Transverse colon (tissue), 4 donors: ENCODE results near the gene MORN4. TPM values are rescaled to one million over a fixed set of nuclear protein-coding genes. Genes with fewer than 3 reads are reported as not detected.
A peak's percentile ranks its signal among the peaks of the same experiment; 100 is the strongest.
"Not testable (repeated sequence)": the region's sequence is repeated elsewhere in the genome, so short reads cannot be mapped to it uniquely, and the experiment has no call there.

Experiments
- DNase-seq: peaks from one replicate; pipeline ENCODE4 v3.0.0-alpha.2; 2019
- H3K27ac ChIP-seq, 4 donors: fragments of 200-600 bp; sonication (generic); 2 replicates each; pipeline ENCODE4 v1.5.1; 2016 to 2018; ENCODE audit warnings: inconsistent platforms in 4 of 4
- H3K27me3 ChIP-seq: fragments of 200-600 bp; sonication (generic); 2 replicates; pipeline ENCODE4 v1.5.1; 2017; ENCODE audit warnings: inconsistent platforms
- H3K36me3 ChIP-seq, 4 donors: fragments of 200-600 bp; sonication (generic); 2 replicates each; pipeline ENCODE4 v1.5.1; 2017 to 2019; ENCODE audit warnings: inconsistent platforms in 4 of 4
- H3K4me1 ChIP-seq, 4 donors: fragments of 200-600 bp; sonication (generic); 2 replicates each; pipeline ENCODE4 v1.5.1; 2017 to 2020; ENCODE audit warnings: inconsistent platforms in 4 of 4
- H3K4me3 ChIP-seq, 4 donors: fragments of 200-600 bp; sonication (generic); 1 replicate in 1 of 4; 2 replicates in 3 of 4; pipeline versions ENCODE4 v1.5.1 to v1.6.1; 2017 to 2019; ENCODE audit warnings: inconsistent platforms in 4 of 4
- H3K9me3 ChIP-seq, 2 donors: fragments of 200-600 bp; sonication (generic); 2 replicates each; pipeline ENCODE4 v1.5.1; 2017 to 2019; ENCODE audit warnings: inconsistent platforms in 2 of 2
- EP300 ChIP-seq: sonication (generic); formaldehyde crosslinking; IDR thresholded peaks from one replicate; pipeline ENCODE4 v1.6.1; 2017; ENCODE audit warnings: antibody characterized with exemption, low read depth
- POLR2A ChIP-seq: fragments of 450-650 bp; IDR thresholded peaks from one replicate; pipeline ENCODE4 v1.6.1; 2016; ENCODE audit warnings: antibody characterized with exemption, mild to moderate bottlenecking, moderate library complexity
- POLR2AphosphoS5 ChIP-seq, 3 donors: sonication (generic); formaldehyde crosslinking; IDR thresholded peaks; one replicate each; pipeline ENCODE4 v1.6.1; 2016; ENCODE audit warnings: antibody characterized with exemption in 3 of 3
- WGBS, 2 donors: methylation state at CpG; one replicate each; pipeline ENCODE4 v1.1.5; 2018; ENCODE audit warnings: low coverage in 1 of 2; 5-methylcytosine and 5-hydroxymethylcytosine counted together
- in situ Hi-C, 4 donors: fragments of 200-750 bp; cut with MboI; loops; one replicate each; pipeline versions ENCODE4 v1.15.0 to v1.15.1; 2017; ENCODE audit warnings: low sequenced_read_pairs in 3 of 4, low pct_ligation_motif_present in 1 of 4, low pct_unique_long_range_greater_than_20kb in 1 of 4
- intact Hi-C: fragments of 100-400 bp; cut with DNase I; formaldehyde crosslinking; loops from one replicate; pipeline ENCODE4 v1.15.1; 2023; ENCODE audit warnings: low total_unique reads
- total RNA-seq, 4 donors: library from RNA; depleted of rRNA; stranded (reverse); fragments of >200 nt; gene quantifications; one replicate each; pipeline ENCODE4 v1.1.0, GENCODE V29; 2016
- TF ChIP-seq, protein P1 (sequence below), 5 experiments: fragments of 200-600 bp in 3 of 5; fragments of 450-650 bp in 2 of 5; sonication (generic) in 3 of 5; IDR thresholded peaks; 1 replicate in 2 of 5; 2 replicates in 3 of 5; pipeline ENCODE4 v1.5.1; 2016 to 2017; ENCODE audit warnings: antibody characterized with exemption in 5 of 5, inconsistent platforms in 3 of 5, mild to moderate bottlenecking in 2 of 5, moderate library complexity in 1 of 5

The MORN4 gene
- total RNA-seq, 4 donors from 2014 or later, result 0.95 to 1.8 (median 0.96) TPM; not detected in 1

DNA sequence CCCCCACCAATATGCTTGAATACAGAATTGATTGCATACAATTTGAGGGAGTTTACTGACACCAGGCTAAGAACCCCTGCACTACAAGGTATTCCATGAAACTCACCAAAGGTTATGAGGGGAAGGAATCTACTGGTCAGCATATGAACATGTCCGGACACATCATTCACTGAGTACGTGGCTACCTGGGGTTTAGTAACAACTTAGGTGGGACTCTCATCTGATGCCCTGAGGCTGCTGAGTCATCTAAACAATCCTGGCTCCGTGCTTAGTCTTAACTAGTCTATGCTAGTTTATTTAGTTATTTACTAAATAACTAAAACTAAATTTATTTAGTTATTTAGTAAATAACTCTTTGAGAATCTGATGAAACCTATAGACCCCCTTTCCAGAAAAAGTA, 18.5 kb upstream of the MORN4 start:
- Histone ChIP-seq H3K4me1 (peaks cover 0 to 11% (median 4%) of the 10 kb centered on the region in 4 donors), H3K36me3 (peaks cover 0 to 39% (median 1%) of the 10 kb centered on the region in 4 donors), H3K4me3 (no peak overlapping the region), H3K27me3 (no peaks in the 10 kb centered on the region), H3K27ac (no peak overlapping the region), H3K9me3 (no peaks in the 10 kb centered on the region)
- TF ChIP-seq, protein P1, sequence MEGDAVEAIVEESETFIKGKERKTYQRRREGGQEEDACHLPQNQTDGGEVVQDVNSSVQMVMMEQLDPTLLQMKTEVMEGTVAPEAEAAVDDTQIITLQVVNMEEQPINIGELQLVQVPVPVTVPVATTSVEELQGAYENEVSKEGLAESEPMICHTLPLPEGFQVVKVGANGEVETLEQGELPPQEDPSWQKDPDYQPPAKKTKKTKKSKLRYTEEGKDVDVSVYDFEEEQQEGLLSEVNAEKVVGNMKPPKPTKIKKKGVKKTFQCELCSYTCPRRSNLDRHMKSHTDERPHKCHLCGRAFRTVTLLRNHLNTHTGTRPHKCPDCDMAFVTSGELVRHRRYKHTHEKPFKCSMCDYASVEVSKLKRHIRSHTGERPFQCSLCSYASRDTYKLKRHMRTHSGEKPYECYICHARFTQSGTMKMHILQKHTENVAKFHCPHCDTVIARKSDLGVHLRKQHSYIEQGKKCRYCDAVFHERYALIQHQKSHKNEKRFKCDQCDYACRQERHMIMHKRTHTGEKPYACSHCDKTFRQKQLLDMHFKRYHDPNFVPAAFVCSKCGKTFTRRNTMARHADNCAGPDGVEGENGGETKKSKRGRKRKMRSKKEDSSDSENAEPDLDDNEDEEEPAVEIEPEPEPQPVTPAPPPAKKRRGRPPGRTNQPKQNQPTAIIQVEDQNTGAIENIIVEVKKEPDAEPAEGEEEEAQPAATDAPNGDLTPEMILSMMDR (IDR thresholded peaks at IDR 0.05), result no peak
- TF ChIP-seq POLR2A, result no peak
- no peak for TF ChIP-seq EP300
- TF ChIP-seq POLR2AphosphoS5 (IDR thresholded peaks at IDR 0.05), result no peak
- DNase-seq, result no peak
- intact Hi-C loops, result no loop called here
- WGBS, 2 donors, result 91 to 93% methylated on average over 3 of the region's 3 CpGs
- in situ Hi-C loops, result no loop called here

DNA sequence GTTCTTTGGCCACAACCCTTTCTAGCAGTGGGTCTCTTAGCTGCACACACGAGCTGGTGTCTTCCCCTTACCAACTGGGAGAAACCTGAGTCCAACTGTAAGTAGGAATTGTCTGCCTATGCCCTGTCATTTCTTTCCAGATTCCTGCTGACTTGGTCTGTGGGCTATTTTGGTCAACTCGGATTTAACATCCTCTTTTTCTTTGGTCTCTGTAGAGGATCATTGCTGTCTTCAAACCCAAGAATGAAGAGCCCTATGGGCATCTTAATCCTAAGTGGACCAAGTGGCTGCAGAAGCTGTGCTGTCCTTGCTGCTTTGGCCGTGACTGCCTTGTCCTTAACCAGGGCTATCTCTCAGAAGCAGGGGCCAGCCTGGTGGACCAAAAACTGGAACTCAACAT, 17.4 kb upstream of the MORN4 start:
- Histone ChIP-seq H3K4me3 (no peak overlapping the region), H3K9me3 (no peaks in the 10 kb centered on the region), H3K27ac (peak overlapping the region in 2 of 4 donors; percentile 31 to 34), H3K4me1 (peaks cover 0 to 11% (median 4%) of the 10 kb centered on the region in 4 donors), H3K36me3 (peaks cover 0 to 32% (median 0%) of the 10 kb centered on the region in 4 donors), H3K27me3 (no peaks in the 10 kb centered on the region)
- WGBS, 2 donors, result 93 to 95% methylated on average over 3 of the region's 3 CpGs
- TF ChIP-seq, protein P1 (IDR thresholded peaks at IDR 0.05), result no peak
- no peak for TF ChIP-seq EP300
- no peak for TF ChIP-seq POLR2AphosphoS5 (IDR thresholded peaks at IDR 0.05)
- no peak for TF ChIP-seq POLR2A
- intact Hi-C loops (no loop called here), in situ Hi-C loops (no loop called here)
- no peak for DNase-seq

DNA sequence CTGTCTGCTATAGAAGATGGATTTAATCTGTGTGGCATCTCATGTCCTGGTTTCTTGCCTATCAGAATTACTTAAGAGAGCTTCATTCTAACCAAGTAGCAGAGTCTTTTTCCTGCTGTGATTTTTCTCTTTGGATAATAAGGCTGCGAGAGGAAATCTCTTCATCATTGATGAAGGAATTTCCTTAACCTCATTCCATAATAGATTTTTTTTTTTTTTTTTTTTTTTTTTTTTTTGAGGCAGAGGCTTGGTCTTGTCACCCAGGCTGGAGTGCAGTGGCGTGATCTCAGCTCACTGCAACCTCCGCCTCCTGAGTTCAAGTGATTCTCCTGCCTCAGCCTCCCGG, 16.1 kb upstream of the MORN4 start:
- H3K4me3 ChIP-seq, DNase-seq, H3K9me3 ChIP-seq, intact Hi-C loops, in situ Hi-C loops, H3K27me3 ChIP-seq: not testable (repeated sequence)
- WGBS, 2 donors, result 83 to 94% methylated on average over 1 to 4 of the region's 4 CpGs
- Histone ChIP-seq H3K4me1 (peaks cover 0 to 11% (median 4%) of the 10 kb centered on the region in 4 donors), H3K27ac (peak overlapping the region; percentile 31 to 60 (median 49)), H3K36me3 (peaks cover 0 to 37% (median 0%) of the 10 kb centered on the region in 4 donors)

DNA sequence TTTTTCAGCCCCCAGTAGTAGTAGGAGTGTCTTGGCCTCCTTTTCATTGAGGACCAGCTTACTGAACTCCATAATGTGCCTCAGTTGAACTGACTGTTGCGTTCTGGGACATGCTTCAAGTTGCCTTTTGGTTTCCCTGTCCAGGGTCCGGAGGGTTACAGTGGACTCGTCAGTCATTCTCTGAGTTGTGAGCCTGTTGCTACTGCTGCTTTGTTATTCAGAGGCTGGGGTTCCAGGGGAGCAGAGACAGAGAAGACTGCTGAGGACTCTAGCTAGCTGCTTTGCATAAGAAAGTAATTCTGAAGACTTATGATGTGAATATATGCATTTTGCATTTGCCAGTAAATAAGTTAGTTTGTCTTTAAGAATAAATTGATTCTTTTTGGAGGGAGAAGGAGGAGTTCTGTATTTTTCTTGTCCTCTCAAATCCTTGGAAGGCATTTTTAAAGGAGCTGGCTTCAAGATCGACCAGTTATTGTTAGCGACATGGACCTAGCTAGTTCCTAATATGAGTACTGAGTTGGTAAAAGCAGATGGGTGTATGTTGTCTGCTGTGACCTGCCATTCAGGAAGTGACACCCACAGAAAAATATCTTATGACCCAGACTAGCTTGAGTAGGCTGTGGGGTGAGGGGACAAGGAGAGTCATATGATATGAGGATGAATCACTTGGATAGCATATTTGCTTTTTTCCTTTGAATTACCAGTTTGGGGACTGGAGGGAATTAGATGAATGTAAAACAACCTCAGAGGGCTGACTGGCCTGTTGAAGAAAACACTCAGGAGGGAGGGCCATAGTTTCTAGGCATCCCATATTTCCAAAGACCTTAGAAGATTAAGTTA, 15.5 kb upstream of the MORN4 start:
- peak; percentile 11 to 40 (median 14) for TF ChIP-seq POLR2AphosphoS5 (IDR thresholded peaks at IDR 0.05)
- no peak for TF ChIP-seq POLR2A
- intact Hi-C loops (no loop called here), in situ Hi-C loops (no loop called here)
- no peak for DNase-seq
- Histone ChIP-seq H3K36me3 (peaks cover 0 to 35% (median 0%) of the 10 kb centered on the region in 4 donors), H3K27ac (peak overlapping the region; percentile 46 to 60 (median 55)), H3K9me3 (no peaks in the 10 kb centered on the region), H3K27me3 (no peaks in the 10 kb centered on the region), H3K4me3 (no peak overlapping the region), H3K4me1 (peaks cover 0 to 11% (median 4%) of the 10 kb centered on the region in 4 donors)
- 61 to 77% methylated on average over 2 to 5 of the region's 5 CpGs for WGBS, 2 donors

DNA sequence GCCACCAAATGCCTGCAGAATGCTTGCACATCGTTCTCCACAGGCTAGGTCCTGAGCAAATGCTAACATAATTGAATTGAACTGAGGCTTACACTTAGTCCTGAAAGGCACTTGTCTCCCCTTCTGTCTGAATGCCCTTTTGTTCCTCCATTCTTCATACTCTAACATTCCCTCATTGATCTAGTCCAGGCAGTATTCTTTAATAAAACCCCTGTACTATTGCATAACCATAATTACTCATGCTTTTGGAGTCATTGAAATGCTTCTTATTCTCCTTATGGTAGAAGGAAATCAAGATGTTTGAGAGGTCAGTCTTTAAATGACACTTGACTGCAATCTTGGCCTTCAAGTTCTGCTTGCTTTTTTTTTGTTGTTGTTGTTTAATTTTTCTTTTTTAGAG, 14.3 kb upstream of the MORN4 start:
- WGBS, 2 donors, result 80 to 89% methylated on average over 1 of the region's 1 CpG
- DNase-seq, result no peak
- H3K4me3 ChIP-seq, result no peak overlapping the region
- H3K4me1 ChIP-seq, result peaks cover under 1 to 15% (median 4%) of the 10 kb centered on the region in 4 donors
- TF ChIP-seq, protein P1 (IDR thresholded peaks at IDR 0.05), result no peak
- no peak for TF ChIP-seq POLR2AphosphoS5 (IDR thresholded peaks at IDR 0.05)
- TF ChIP-seq POLR2A, result no peak
- TF ChIP-seq EP300, result no peak
- in situ Hi-C loops (no loop called here), intact Hi-C loops (no loop called here)
- H3K27me3 ChIP-seq, result no peaks in the 10 kb centered on the region
- peaks cover 0 to 25% (median 0%) of the 10 kb centered on the region in 4 donors for H3K36me3 ChIP-seq
- H3K9me3 ChIP-seq, result no peaks in the 10 kb centered on the region
- peak overlapping the region in 1 of 4 donors; percentile 60 for H3K27ac ChIP-seq
